HCT116 (cell line): Measurements from ENCODE around the gene PRSS1. TPM values are rescaled to one million over a fixed set of nuclear protein-coding genes. Genes with fewer than 3 reads are reported as not detected.

Source experiments
- ATAC-seq: fragments of 200-7000 bp; cut with Tn5 transposase; 2 replicates; pipeline ENCODE4 v1.9.1; 2020; ENCODE audit warnings: mild to moderate bottlenecking, moderate library complexity
- BruUV-seq: library from RNA; stranded (reverse); fragments of 400-500 nt; replicated peaks from 2 replicates; lab custom pipeline; 2021; lab: Mats Ljungman, UMichigan
- CTCF ChIA-PET: fragments of 300-600 bp; sonication (Branson Sonifier 250); formaldehyde crosslinking; loops from one replicate; lab custom pipeline; 2021; ENCODE audit warnings: antibody characterized with exemption; lab: Charles Lee
- POLR2A ChIA-PET: fragments of 300-600, 350-600 bp; sonication (Branson Sonifier 250); formaldehyde crosslinking; loops from one replicate; lab custom pipeline; 2021; ENCODE audit warnings: antibody characterized with exemption; lab: Charles Lee
- RAD21 ChIA-PET, 2 experiments: fragments of 300-600 bp; sonication (Branson Sonifier 250); formaldehyde crosslinking; loops; one replicate each; lab custom pipeline; 2023; ENCODE audit warnings: low total read pairs in 2 of 2; ENCODE audit not compliant: uncharacterized antibody in 2 of 2, unreplicated experiment in 2 of 2, low non-redundant PET in 1 of 2; lab: Charles Lee
- DNase-seq: peaks from one replicate; pipeline ENCODE4 v3.0.0-alpha.2; 2010; ENCODE audit warnings: low read depth, low spot score
- H2AFZ ChIP-seq: fragments of 200-600 bp; shearing (Covaris generic), sonication (generic); 2 replicates; pipeline ENCODE4 v1.6.1; 2017; ENCODE audit warnings: low read depth, mixed run types, mixed read lengths, antibody characterized with exemption, low read length; ENCODE audit not compliant: poor library complexity, severe bottlenecking
- H3K27ac ChIP-seq: 2 replicates; pipeline ENCODE4 v1.5.1; 2012; ENCODE audit warnings: low read depth, low read length
- H3K27me3 ChIP-seq: fragments of 200-600 bp; sonication (generic); 2 replicates; pipeline ENCODE4 v1.6.1; 2016; ENCODE audit warnings: mixed run types, low read length, mixed read lengths; ENCODE audit not compliant: insufficient read depth
- H3K36me3 ChIP-seq, 2 experiments: fragments of 200-500 bp in 1 of 2; fragments of 200-600 bp in 1 of 2; sonication (Bioruptor generic) in 1 of 2; sonication (generic) in 1 of 2; 2 replicates each; pipeline versions ENCODE4 v1.5.1 to v1.6.1; 2014 to 2016; ENCODE audit warnings: low read length in 2 of 2, inconsistent platforms in 1 of 2, mixed read lengths in 1 of 2, mixed run types in 1 of 2; ENCODE audit not compliant: insufficient read depth in 2 of 2, control insufficient read depth in 1 of 2
- H3K4me1 ChIP-seq, 2 experiments: fragments of 200-600 bp in 1 of 2; sonication (generic) in 1 of 2; 2 replicates each; pipeline versions ENCODE4 v1.5.1 to v1.6.1; 2012 to 2017; ENCODE audit warnings: low read length in 2 of 2, inconsistent platforms in 1 of 2, mild to moderate bottlenecking in 1 of 2, mixed read lengths in 1 of 2, mixed run types in 1 of 2, moderate library complexity in 1 of 2; ENCODE audit not compliant: insufficient read depth in 2 of 2, control insufficient read depth in 1 of 2
- H3K4me2 ChIP-seq: fragments of 200-600 bp; sonication (generic); 2 replicates; pipeline ENCODE4 v1.6.1; 2017; ENCODE audit warnings: mixed run types, low read length, mixed read lengths
- H3K4me3 ChIP-seq, 2 experiments: fragments of 200-600 bp in 1 of 2; sonication (generic) in 1 of 2; replicated peaks in 1 of 2; 2 replicates each; pipeline ENCODE4 v1.5.1; 2011 to 2016; ENCODE audit warnings: low read length in 2 of 2, control low read depth in 1 of 2, low read depth in 1 of 2, mild to moderate bottlenecking in 1 of 2, mixed read lengths in 1 of 2, mixed run types in 1 of 2
- H3K79me2 ChIP-seq: fragments of 200-600 bp; sonication (generic); 2 replicates; pipeline ENCODE4 v1.6.1; 2017; ENCODE audit warnings: mild to moderate bottlenecking, mixed run types, low read length, moderate library complexity, mixed read lengths; ENCODE audit not compliant: insufficient read depth
- H3K9ac ChIP-seq: fragments of 200-600 bp; sonication (generic); 2 replicates; pipeline ENCODE4 v1.6.1; 2016; ENCODE audit warnings: low read length, mixed read lengths
- H3K9me2 ChIP-seq: fragments of 200-600 bp; sonication (generic), shearing (Covaris generic); 2 replicates; pipeline ENCODE4 v1.6.1; 2017; ENCODE audit warnings: mixed run types, mild to moderate bottlenecking, moderate library complexity; ENCODE audit not compliant: insufficient read depth
- H3K9me3 ChIP-seq, 2 experiments: fragments of 200-500 bp in 1 of 2; fragments of 200-600 bp in 1 of 2; sonication (Bioruptor generic) in 1 of 2; sonication (generic) in 1 of 2; 2 replicates each; pipeline ENCODE4 v1.6.1; 2014 to 2017; ENCODE audit warnings: low read length in 2 of 2, mixed read lengths in 2 of 2, inconsistent platforms in 1 of 2, low read depth in 1 of 2, mild to moderate bottlenecking in 1 of 2, mixed run types in 1 of 2, moderate library complexity in 1 of 2; ENCODE audit not compliant: control insufficient read depth in 1 of 2, insufficient read depth in 1 of 2
- H4K20me1 ChIP-seq: fragments of 200-600 bp; sonication (generic), shearing (Covaris generic); 2 replicates; pipeline ENCODE4 v1.6.1; 2017; ENCODE audit warnings: mixed run types, mild to moderate bottlenecking, moderate library complexity; ENCODE audit not compliant: insufficient read depth
- CBX3 ChIP-seq: IDR thresholded peaks from 2 replicates; pipeline ENCODE4 v1.6.1; 2012; ENCODE audit warnings: low read depth
- CEBPB ChIP-seq: IDR thresholded peaks from 2 replicates; pipeline ENCODE4 v1.6.1; 2012; ENCODE audit warnings: low read depth
- EGR1 ChIP-seq: IDR thresholded peaks from 2 replicates; pipeline ENCODE4 v1.6.1; 2012; ENCODE audit warnings: low read depth
- EZH2 ChIP-seq: fragments of 200-600 bp; sonication (generic); IDR thresholded peaks from 2 replicates; pipeline ENCODE4 v1.6.1; 2017; ENCODE audit warnings: antibody characterized with exemption, mixed run types
- EZH2phosphoT487 ChIP-seq: fragments of 200-600 bp; IDR thresholded peaks from 2 replicates; pipeline ENCODE4 v1.6.1; 2018; ENCODE audit warnings: antibody characterized with exemption, borderline replicate concordance
- FOSL1 ChIP-seq: IDR thresholded peaks from 2 replicates; pipeline ENCODE4 v1.6.1; 2012; ENCODE audit warnings: low read depth
- JUND ChIP-seq: IDR thresholded peaks from 2 replicates; pipeline ENCODE4 v1.6.1; 2012
- MAX ChIP-seq: IDR thresholded peaks from 2 replicates; pipeline ENCODE4 v1.6.1; 2012
- POLR2AphosphoS5 ChIP-seq: IDR thresholded peaks from 2 replicates; pipeline ENCODE4 v1.6.1; 2011; ENCODE audit warnings: mild to moderate bottlenecking, low read depth, low read length, moderate library complexity
- RAD21 ChIP-seq: IDR thresholded peaks from 2 replicates; pipeline ENCODE4 v1.6.1; 2012; ENCODE audit warnings: low read depth, mild to moderate bottlenecking
- REST ChIP-seq: IDR thresholded peaks from 2 replicates; pipeline ENCODE4 v1.6.1; 2012; ENCODE audit warnings: low read depth
- SP1 ChIP-seq: IDR thresholded peaks from 2 replicates; pipeline ENCODE4 v1.6.1; 2012; ENCODE audit warnings: low read depth
- YY1 ChIP-seq: IDR thresholded peaks from 2 replicates; pipeline ENCODE4 v1.6.1; 2011; ENCODE audit warnings: low read length, low read depth, moderate library complexity, mild to moderate bottlenecking; ENCODE audit not compliant: insufficient replicate concordance; ENCODE audit errors: extremely low read depth
- ZFX ChIP-seq: fragments of 450-650 bp; IDR thresholded peaks from 2 replicates; pipeline ENCODE4 v1.6.1; 2017
- intact Hi-C: fragments of 100-400 bp; cut with micrococcal nuclease; formaldehyde crosslinking; loops from 2 replicates; pipeline ENCODE4 v1.10.0; 2022
- total RNA-seq: library from RNA; stranded (reverse); gene quantifications from one replicate; pipeline ENCODE4 v1.2.1, GENCODE V29; 2021; ENCODE audit not compliant: unreplicated experiment
- TF ChIP-seq, protein P1 (sequence below): IDR thresholded peaks from 2 replicates; pipeline ENCODE4 v1.6.1; 2011; ENCODE audit warnings: mild to moderate bottlenecking, low read length, moderate library complexity; ENCODE audit not compliant: insufficient replicate concordance; ENCODE audit errors: extremely low read depth
- TF ChIP-seq, protein P2 (sequence below), 3 experiments: fragments of 200-600 bp in 1 of 3; sonication (generic) in 1 of 3; IDR thresholded peaks in 2 of 3; conservative IDR thresholded peaks in 1 of 3; 2 replicates each; pipeline ENCODE4 v1.5.1; 2012 to 2017; ENCODE audit warnings: low read depth in 2 of 3, low read length in 2 of 3, antibody characterized with exemption in 1 of 3, borderline replicate concordance in 1 of 3, control low read depth in 1 of 3, mild to moderate bottlenecking in 1 of 3, mixed read lengths in 1 of 3, mixed run types in 1 of 3, moderate library complexity in 1 of 3; ENCODE audit not compliant: insufficient read depth in 1 of 3

The PRSS1 gene
- total RNA-seq, 1 experiment from 2014 or later, result 14.6 TPM

- no peaks in the 10 kb centered on the region for H3K9me2 ChIP-seq
- intact Hi-C loops, result no loop called here
- DNase-seq, result no peak
- ChIA-PET CTCF (no interaction called here), POLR2A (no interaction called here), RAD21 (no interaction called here)
- H3K36me3 ChIP-seq, result no peaks in the 10 kb centered on the region
- H3K9me3 ChIP-seq, result no peaks in the 10 kb centered on the region
- H3K4me2 ChIP-seq, result no peak overlapping the region
- H3K4me1 ChIP-seq, result no peaks in the 10 kb centered on the region
- H3K27ac ChIP-seq, result no peak overlapping the region
- no peak overlapping the region for H3K9ac ChIP-seq
- TF ChIP-seq, protein P1, sequence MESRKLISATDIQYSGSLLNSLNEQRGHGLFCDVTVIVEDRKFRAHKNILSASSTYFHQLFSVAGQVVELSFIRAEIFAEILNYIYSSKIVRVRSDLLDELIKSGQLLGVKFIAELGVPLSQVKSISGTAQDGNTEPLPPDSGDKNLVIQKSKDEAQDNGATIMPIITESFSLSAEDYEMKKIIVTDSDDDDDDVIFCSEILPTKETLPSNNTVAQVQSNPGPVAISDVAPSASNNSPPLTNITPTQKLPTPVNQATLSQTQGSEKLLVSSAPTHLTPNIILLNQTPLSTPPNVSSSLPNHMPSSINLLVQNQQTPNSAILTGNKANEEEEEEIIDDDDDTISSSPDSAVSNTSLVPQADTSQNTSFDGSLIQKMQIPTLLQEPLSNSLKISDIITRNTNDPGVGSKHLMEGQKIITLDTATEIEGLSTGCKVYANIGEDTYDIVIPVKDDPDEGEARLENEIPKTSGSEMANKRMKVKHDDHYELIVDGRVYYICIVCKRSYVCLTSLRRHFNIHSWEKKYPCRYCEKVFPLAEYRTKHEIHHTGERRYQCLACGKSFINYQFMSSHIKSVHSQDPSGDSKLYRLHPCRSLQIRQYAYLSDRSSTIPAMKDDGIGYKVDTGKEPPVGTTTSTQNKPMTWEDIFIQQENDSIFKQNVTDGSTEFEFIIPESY, result no peak
- TF ChIP-seq RAD21, result no peak
- no peak for TF ChIP-seq FOSL1
- TF ChIP-seq CEBPB, result no peak
- TF ChIP-seq ZFX, result no peak
- no peak for TF ChIP-seq EZH2phosphoT487
- TF ChIP-seq, protein P2, sequence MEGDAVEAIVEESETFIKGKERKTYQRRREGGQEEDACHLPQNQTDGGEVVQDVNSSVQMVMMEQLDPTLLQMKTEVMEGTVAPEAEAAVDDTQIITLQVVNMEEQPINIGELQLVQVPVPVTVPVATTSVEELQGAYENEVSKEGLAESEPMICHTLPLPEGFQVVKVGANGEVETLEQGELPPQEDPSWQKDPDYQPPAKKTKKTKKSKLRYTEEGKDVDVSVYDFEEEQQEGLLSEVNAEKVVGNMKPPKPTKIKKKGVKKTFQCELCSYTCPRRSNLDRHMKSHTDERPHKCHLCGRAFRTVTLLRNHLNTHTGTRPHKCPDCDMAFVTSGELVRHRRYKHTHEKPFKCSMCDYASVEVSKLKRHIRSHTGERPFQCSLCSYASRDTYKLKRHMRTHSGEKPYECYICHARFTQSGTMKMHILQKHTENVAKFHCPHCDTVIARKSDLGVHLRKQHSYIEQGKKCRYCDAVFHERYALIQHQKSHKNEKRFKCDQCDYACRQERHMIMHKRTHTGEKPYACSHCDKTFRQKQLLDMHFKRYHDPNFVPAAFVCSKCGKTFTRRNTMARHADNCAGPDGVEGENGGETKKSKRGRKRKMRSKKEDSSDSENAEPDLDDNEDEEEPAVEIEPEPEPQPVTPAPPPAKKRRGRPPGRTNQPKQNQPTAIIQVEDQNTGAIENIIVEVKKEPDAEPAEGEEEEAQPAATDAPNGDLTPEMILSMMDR (IDR thresholded peaks at IDR 0.05 in 2 of 3, conservative IDR thresholded peaks at IDR 0.05 in 1 of 3; ENCODE audit: borderline replicate concordance in 1 of 3, insufficient read depth in 1 of 3, low read depth in 2 of 3, low read length in 2 of 3), result no peak
- no peak for TF ChIP-seq MAX
- no peak for TF ChIP-seq CBX3
- no peak for TF ChIP-seq REST
- no peak for TF ChIP-seq EZH2
- TF ChIP-seq EGR1, result no peak
- no peak for TF ChIP-seq POLR2AphosphoS5
- TF ChIP-seq YY1, result no peak
- TF ChIP-seq JUND, result no peak
- no peak for TF ChIP-seq SP1
- peaks cover 19% of the 10 kb centered on the region; the same call in 1 of the 2 replicates for H3K27me3 ChIP-seq
- no peak overlapping the region for H2AFZ ChIP-seq
- H4K20me1 ChIP-seq, result no peaks in the 10 kb centered on the region
- ATAC-seq, result no peak
- BruUV-seq, result no TSS peak
- H3K79me2 ChIP-seq, result no peaks in the 10 kb centered on the region
- H3K4me3 ChIP-seq, result no peak overlapping the region
These were observed 24.0 kb downstream of the PRSS1 start for GRCh38 chr7:142773230-142773629.
